GM21360 (cell line): ENCODE measurements around the gene ZNF536.
"Not testable (repeated sequence)": the region's sequence is repeated elsewhere in the genome, so short reads cannot be mapped to it uniquely, and the experiment has no call there.

Source experiments
- ATAC-seq: cut with Tn5 transposase; IDR thresholded peaks from one replicate; pipeline ENCODE4 v1.9.1; 2021; ENCODE audit warnings: mild to moderate bottlenecking, moderate library complexity; ENCODE audit not compliant: unreplicated experiment

The ZNF536 gene

GRCh38 chr19:30386551-30387143 is 14.5 kb downstream of the ZNF536 start:
- no peak for ATAC-seq

DNA sequence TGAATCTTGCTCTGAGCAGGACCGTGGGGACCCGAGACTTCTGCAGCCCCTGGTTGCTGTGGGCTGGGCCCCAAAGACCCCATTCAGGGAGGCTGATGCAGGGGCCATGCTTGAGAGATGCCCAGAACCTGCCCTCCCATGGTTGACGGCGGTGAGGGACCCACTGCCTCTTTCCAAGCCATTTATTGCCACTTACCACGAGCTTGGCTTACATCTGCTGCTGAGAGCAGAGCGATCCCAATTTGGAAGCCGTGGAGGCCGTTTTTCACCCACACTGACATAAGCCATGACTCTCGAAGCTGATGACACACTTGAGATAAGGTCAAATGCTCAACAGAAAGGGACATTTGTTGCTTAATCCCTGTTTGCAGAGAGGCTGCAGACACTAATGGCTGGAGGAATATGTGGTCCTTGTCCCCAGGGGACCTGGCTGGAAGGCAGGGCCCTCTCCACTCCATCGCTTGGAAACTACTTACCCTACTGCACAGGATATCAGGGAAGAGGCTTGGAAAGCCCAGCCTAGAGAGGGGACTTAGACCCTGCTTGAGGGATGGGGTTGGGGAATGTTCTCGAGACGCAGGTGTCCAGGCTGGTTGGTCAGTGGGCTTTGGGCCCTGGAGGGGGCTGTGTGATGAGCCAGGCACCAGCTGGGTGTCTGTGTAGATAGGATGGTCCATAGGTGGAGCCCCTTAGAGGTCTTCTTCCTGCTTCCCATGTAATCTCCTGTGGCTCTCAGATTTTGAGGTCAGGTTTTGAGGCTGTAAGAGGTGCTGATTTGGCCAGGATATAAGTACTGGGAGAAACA is 15.3 kb downstream of the ZNF536 start:
- ATAC-seq, result no peak

DNA sequence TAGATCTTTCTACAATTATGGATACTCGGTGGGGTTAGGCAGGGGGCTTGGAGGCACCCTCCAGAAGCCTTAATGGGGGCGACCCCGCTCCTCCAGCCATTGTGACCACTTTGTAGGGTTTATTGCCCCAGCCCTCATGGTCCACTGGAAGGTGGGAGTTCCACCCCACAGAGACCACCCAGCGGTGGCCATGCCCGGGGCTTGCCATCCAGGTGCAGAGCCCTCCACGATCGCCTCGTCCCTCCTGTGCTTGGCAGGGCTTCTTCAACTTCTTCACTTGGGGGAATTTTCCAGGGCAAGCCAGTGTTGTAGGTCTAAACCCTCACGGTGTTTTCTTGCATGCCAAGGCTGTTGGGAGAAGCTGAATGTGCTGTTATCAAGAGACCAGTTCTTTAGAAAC is 16.1 kb downstream of the ZNF536 start:
- no peak for ATAC-seq

DNA sequence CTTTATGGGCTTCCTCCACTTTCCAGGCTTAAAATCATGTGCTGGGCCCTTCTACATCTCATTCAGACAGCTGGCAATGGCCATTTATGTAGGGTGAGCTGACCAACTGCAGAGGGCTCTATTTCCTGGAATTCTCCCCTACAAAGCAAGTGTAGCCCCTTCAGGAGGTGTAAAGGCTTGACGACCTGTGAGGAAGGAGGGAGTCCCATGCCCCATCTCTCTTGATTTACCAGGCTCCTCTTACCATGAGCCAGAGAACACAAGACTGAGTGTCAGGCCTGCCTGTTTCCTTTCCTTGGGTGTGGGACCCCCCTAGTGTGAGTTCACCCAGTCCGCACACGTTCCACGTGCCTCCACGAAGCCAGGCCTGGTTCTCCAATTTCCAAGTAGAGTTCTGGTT is 16.6 kb downstream of the ZNF536 start:
- ATAC-seq, result no peak

DNA sequence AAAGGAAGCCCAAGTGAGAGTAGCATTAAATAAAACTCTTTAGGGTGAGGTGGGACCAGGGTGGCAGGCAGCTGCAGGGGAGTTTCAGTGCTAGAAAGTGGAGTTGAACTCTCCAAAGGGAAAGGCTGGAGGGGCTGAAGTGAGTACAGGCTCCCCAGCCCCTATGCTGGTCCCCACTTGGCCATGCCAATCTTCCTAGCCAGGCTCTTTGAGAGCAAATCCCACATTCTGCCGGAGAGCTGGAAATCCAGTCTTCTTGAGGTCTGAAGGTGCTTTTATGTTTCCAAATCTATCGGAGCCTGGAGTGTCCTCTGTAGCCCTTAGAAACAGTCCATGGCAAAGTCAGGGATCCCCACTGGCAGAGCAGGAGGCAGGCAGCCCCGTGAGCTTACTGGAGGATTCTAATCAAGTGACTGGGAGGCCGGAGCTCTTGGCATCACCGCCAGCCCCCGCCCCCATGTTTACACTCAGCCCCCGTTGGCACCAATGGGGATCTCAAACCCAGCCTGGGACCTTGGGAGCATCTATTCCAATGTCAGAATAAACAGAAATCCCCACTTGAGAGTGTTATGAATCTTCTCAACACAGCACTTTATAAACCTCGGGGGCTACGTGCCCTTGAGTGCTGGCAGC is 18.3 kb downstream of the ZNF536 start:
- no peak for ATAC-seq

DNA sequence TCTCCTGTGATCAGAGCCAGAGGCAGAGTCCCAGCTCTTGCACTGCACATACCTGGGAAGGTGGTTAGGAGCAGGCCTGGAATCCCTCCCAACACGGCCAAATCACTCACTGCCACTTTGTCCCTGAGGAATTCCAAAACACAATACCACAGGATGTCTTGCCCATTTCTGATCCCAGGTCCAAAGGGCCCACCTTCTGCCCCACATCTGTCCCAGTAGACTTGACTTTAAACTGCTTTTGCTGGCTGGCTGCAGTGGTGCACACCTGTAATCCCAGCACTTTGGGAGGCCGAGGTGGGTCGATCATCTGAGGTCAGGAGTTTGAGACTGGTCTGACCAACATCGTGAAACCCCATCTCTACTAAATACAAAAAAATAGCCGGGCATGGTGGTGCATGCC is 18.9 kb downstream of the ZNF536 start:
- ATAC-seq, result no peak

DNA sequence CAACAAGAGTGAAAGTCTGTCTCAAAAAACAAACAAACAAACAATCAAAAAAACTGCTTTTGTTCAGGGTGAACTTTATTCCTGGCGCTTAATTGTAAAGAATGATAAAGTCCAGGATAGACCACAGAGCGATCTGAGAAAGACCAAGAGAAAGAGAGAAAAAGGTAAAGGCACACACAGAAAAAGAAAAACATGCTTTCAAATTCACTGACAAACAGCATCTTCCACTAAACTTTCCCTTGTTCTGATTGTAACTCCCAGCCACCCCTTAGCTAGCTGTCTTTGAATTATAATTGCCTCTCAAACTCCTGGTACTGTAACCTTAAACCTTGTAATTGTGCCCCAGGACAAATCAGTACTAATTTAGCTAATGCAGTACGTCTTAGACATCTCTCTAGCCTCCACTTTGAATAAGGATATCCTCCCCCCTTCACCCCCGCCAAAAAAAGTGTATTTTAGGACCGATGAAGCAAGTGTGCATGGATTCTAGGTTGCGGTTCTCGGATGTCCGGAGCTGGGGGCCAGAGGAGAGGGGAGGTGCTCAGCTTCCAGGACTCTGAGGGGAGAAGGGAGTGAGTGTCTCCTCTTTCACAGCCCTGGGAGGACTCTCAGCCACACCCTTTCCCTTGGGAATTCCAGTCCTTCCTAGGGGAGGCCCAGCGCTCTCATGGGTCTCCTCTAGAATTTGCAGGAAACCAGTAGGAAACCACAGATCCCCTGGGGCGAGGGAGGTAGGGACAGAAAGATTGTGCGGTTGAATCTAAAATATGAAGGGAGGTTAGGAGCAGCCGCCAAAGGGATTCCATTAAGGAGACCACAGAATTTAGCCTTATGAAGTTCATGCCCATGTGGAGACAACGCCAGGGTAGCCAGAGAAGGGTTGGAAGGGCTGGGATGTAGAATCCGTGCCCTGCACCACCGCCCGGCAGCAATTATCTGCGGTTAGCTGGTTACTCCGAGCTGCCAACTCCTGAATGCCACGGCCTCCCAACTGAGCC is 19.7 kb downstream of the ZNF536 start:
- no peak for ATAC-seq

GRCh38 chr19:30393046-30393445 is 20.9 kb downstream of the ZNF536 start:
- no peak for ATAC-seq

DNA sequence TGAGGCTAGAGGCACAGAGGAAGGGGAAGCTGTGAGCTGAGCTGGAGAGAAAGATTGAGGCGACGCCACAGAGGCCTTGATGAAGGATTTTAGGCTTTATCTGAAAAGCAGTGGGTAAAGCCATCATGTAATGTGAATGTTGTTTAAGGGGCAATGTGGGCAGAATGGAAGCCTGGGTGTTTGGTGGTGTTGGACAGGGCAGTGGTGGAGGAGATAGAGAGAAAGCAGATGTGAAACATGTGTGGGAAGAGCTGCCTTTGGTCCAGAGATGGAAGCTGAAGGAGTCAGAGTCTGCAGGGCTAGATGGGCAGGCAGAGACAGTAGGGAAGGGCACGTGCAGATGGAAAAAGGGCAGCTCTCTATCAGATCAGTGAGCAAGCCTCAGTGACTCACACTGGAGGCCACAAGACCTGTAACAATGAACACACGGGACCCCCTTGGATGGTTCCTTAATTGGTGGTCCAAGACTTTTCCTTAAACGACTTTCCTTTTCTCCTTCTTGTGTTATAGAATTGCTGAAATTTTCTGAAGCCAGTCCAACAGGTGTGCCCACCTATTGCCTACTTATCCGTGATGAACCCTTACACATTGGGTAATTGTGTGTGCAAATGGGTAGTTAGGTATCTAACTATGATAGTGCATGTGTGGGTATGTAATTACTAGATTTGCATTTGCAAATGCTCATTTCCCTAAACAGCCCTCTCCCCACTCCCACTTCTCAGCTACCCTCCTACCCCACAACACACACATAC is 21.7 kb downstream of the ZNF536 start:
- ATAC-seq, result no peak

DNA sequence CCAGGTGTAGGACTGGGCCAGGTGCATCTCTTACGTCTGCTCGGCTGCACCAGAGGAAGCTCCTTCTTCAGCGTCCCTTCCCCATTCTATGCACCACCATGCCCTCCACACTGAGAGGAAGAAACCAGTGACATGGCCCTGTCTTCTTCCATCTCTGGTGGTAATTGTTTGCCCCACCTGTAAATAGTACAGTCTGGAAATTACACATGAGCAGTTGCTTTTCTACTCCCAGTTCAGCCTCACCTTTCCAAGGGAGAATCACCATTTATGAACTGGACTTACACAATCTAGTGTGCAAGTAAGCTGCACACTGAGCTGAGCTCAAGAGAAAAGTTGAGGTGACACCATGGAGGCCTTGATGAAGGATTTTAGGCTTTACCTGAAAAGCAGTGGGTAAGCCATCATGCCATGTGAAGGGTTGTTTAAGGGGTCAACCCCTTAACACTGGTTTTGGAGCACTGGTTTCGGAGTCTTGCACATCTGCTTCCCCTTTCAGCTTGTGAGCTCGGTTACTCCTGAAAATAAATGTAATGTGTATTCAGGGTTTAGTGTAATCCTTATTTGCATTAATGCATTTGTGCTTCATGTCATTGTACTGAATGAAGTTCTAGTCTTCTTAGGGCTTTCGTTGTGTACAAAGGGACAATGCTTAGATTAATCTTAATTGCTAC is 22.4 kb downstream of the ZNF536 start:
- ATAC-seq, result no peak

GRCh38 chr19:30395283-30395682 is 23.1 kb downstream of the ZNF536 start:
- no peak for ATAC-seq

DNA sequence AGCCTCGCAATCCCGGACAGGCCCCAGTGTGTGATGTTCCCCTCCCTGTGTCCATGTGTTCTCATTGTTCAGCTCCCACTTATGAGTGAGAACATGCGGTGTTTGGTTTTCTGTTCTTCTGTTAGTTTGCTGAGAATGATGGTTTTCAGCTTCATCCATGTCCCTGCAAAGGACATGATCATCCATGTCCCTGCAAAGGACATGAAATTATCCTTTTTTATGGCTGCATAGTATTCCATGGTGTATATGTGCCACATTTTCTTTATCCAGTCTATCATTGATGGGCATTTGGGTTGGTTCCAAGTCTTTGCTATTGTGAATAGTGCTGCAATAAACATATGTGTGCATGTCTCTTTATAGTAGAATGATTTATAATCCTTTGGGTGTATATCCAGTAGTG is 26.4 kb downstream of the ZNF536 start:
- not testable (repeated sequence) for ATAC-seq

- no peak for ATAC-seq
Measured at GRCh38 chr19:30401956-30402355, 29.8 kb downstream of the ZNF536 start.

- ATAC-seq, result no peak
Measured at GRCh38 chr19:30402436-30403202, 30.4 kb downstream of the ZNF536 start.

DNA sequence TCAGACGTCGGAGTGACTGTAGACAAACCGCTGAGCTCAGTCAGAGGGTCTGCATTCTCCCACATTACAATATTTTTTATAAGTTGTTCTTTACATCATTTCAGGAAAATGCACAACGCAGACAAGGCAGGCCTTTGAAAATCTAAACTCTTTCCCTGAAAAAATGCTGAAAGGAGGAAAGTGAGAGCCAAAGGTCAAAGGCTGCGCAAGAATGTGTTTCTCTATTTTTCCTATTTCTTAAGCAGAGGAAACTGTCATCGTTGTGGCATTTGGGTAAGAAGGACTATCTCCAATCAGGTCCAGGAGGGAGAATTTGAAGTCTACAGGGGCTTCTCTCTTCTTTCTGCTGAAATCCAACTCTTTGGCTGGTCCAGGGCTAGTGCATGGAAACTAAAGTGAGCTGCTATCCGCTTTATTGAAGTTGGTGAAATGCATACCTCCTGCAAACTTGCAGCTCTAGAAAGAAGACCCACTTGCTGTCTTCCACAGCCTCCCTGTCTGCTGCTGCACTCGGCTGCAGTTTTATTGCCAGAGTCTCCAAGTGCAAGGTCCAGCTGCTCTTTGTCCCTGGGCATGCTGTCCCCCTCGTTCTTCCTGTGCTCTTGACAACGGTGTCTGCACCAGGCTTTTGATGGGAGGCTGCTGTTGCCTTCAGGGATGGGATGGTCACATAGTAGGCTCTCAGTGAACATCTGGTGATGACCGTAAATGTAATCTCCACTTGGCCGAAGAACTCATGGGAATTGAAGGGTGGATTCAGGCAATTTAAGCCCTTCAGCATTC is 31.2 kb downstream of the ZNF536 start:
- no peak for ATAC-seq

GRCh38 chr19:30406220-30407067 is 34.3 kb downstream of the ZNF536 start:
- no peak for ATAC-seq

- no peak for ATAC-seq
Measured at GRCh38 chr19:30407068-30407709, 35.0 kb downstream of the ZNF536 start.
